HUES6 (cell line): ENCODE data around the gene ZNF573.

Experiments used
- H3K27ac ChIP-seq: 2 replicates; pipeline ENCODE4 v1.7.0; 2013; ENCODE audit warnings: low read depth, mild to moderate bottlenecking, low read length, inconsistent platforms
- H3K27me3 ChIP-seq: 2 replicates; pipeline ENCODE4 v1.6.1; 2013; ENCODE audit warnings: low read length; ENCODE audit not compliant: control insufficient read depth, insufficient read depth
- H3K36me3 ChIP-seq: 2 replicates; pipeline ENCODE4 v1.6.1; 2013; ENCODE audit warnings: low read length; ENCODE audit not compliant: control insufficient read depth, insufficient read depth
- H3K4me1 ChIP-seq: 2 replicates; pipeline ENCODE4 v1.6.1; 2013; ENCODE audit warnings: low read length; ENCODE audit not compliant: control insufficient read depth, insufficient read depth
- H3K4me3 ChIP-seq: 2 replicates; pipeline ENCODE4 v1.5.1; 2013; ENCODE audit warnings: low read depth, low read length
- H3K9ac ChIP-seq: one replicate; pipeline ENCODE4 v1.6.1; 2013; ENCODE audit warnings: mild to moderate bottlenecking, low read length
- H3K9me3 ChIP-seq: 2 replicates; pipeline ENCODE4 v1.6.1; 2013; ENCODE audit warnings: low read depth, low read length; ENCODE audit not compliant: control insufficient read depth, insufficient read depth

ZNF573 gene

GRCh38 chr19:37695144-37695899, 84.1 kb downstream of the ZNF573 start:
- Histone ChIP-seq H3K36me3 (peaks cover 40% of the 10 kb centered on the region), H3K4me1 (peaks cover 8% of the 10 kb centered on the region), H3K9me3 (peaks cover 34% of the 10 kb centered on the region), H3K27ac (no peak overlapping the region), H3K9ac (no peak overlapping the region), H3K27me3 (peaks cover 25% of the 10 kb centered on the region; the same call in 1 of the 2 replicates), H3K4me3 (no peak overlapping the region)

- Histone ChIP-seq H3K27me3 (peaks cover 25% of the 10 kb centered on the region; the same call in 1 of the 2 replicates), H3K27ac (no peak overlapping the region), H3K36me3 (peaks cover 18% of the 10 kb centered on the region), H3K4me3 (no peak overlapping the region), H3K9me3 (peaks cover 15% of the 10 kb centered on the region), H3K4me1 (peaks cover 8% of the 10 kb centered on the region), H3K9ac (no peak overlapping the region)
These were observed 86.3 kb downstream of the ZNF573 start for GRCh38 chr19:37692956-37693620.

GRCh38 chr19:37691881-37692504, 87.4 kb downstream of the ZNF573 start:
- Histone ChIP-seq H3K27me3 (peaks cover 25% of the 10 kb centered on the region; the same call in 1 of the 2 replicates), H3K4me1 (peaks cover 8% of the 10 kb centered on the region), H3K27ac (no peak overlapping the region), H3K4me3 (peak overlapping the region; percentile 75), H3K9ac (peak overlapping the region; percentile 59), H3K9me3 (peaks cover 9% of the 10 kb centered on the region), H3K36me3 (peaks cover 8% of the 10 kb centered on the region)
